ENCODE measurements around the gene ALK.

DNA sequence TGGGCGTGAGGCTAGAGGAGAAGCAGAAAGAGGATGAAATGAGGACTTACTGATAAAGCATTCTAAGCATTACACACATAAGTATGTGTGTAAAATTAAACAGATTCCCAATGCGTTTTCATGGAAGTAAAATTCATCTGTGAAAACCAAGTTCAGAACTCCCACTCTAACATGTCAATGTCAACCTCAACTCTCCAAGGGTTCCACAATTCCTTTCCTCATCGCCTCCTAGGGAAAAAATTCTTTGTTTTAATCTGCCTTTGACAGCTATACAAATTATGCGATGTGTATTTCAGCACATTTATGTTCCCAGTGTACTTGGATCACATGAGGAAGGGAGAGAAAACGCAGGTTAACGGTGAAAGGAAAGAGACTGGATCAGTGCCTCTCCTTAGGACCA lies 729.6 kb downstream of the ALK start:
- TF ChIP-seq EZH2 (IDR thresholded peaks at IDR 0.05; ENCODE audit: borderline replicate concordance, control insufficient read depth, low read depth, low read length) (no peak), KDM1A (IDR thresholded peaks at IDR 0.05; ENCODE audit: borderline replicate concordance) (no peak), CTCF (IDR thresholded peaks at IDR 0.05 in 2 of 3, conservative IDR thresholded peaks at IDR 0.05 in 1 of 3; ENCODE audit: control insufficient read depth in 2 of 3, extremely low read depth in 1 of 3, insufficient read depth in 1 of 3, low read depth in 3 of 3, low read length in 3 of 3) (no peak), NFYA (IDR thresholded peaks at IDR 0.05; ENCODE audit: borderline replicate concordance, low read depth, low read length) (no peak), BHLHE40 (IDR thresholded peaks at IDR 0.05; ENCODE audit: borderline replicate concordance in 1 of 2, low read depth in 2 of 2, low read length in 1 of 2) (no peak)
- TF ChIP-seq, protein P1, sequence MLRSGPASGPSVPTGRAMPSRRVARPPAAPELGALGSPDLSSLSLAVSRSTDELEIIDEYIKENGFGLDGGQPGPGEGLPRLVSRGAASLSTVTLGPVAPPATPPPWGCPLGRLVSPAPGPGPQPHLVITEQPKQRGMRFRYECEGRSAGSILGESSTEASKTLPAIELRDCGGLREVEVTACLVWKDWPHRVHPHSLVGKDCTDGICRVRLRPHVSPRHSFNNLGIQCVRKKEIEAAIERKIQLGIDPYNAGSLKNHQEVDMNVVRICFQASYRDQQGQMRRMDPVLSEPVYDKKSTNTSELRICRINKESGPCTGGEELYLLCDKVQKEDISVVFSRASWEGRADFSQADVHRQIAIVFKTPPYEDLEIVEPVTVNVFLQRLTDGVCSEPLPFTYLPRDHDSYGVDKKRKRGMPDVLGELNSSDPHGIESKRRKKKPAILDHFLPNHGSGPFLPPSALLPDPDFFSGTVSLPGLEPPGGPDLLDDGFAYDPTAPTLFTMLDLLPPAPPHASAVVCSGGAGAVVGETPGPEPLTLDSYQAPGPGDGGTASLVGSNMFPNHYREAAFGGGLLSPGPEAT (IDR thresholded peaks at IDR 0.05; ENCODE audit: low read depth): no peak

Measured in GM12878 (cell line).